AG10803 (cell line): Measurements from ENCODE around the gene PSAP.

Experiments used
- DNase-seq: peaks from one replicate; pipeline ENCODE4 v3.0.0; 2010; ENCODE audit warnings: low read depth
- H3K4me3 ChIP-seq: 2 replicates; pipeline ENCODE4 v1.5.1; 2011; ENCODE audit warnings: mild to moderate bottlenecking, low read length, control low read depth
- TF ChIP-seq, protein P1 (sequence below): conservative IDR thresholded peaks from 2 replicates; pipeline ENCODE4 v1.5.1; 2011; ENCODE audit warnings: mild to moderate bottlenecking, low read length, control low read depth, inconsistent platforms

Gene PSAP

DNA sequence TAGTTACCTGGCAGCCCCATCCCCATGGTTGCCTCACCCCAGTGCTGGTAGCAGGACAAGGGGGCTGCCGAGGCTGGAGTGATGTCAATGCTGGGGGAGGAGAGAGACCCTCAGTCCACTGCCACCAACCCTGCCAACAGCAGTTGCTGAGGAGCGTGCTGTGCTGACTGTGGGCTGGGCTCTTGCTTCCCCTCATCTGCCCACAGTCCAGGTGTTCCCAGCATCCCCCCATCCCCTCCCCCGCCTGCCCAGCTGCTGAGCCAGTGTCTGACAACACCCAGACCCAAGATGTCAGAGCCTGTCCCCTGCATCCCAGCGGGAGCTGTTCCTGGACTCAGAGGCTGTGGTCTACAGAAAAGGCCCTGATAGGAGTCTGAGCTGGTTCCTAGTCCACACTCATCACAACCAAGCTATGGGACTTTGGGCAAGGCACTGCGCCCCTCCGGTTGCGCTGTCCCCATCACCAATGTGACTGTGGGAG lies 14.6 kb upstream of the PSAP start:
- DNase-seq, result no peak
- TF ChIP-seq, protein P1, sequence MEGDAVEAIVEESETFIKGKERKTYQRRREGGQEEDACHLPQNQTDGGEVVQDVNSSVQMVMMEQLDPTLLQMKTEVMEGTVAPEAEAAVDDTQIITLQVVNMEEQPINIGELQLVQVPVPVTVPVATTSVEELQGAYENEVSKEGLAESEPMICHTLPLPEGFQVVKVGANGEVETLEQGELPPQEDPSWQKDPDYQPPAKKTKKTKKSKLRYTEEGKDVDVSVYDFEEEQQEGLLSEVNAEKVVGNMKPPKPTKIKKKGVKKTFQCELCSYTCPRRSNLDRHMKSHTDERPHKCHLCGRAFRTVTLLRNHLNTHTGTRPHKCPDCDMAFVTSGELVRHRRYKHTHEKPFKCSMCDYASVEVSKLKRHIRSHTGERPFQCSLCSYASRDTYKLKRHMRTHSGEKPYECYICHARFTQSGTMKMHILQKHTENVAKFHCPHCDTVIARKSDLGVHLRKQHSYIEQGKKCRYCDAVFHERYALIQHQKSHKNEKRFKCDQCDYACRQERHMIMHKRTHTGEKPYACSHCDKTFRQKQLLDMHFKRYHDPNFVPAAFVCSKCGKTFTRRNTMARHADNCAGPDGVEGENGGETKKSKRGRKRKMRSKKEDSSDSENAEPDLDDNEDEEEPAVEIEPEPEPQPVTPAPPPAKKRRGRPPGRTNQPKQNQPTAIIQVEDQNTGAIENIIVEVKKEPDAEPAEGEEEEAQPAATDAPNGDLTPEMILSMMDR, result no peak

GRCh38 chr10:71864911-71865361 lies 13.9 kb upstream of the PSAP start:
- TF ChIP-seq, protein P1, result no peak
- no peak overlapping the region for H3K4me3 ChIP-seq
- DNase-seq, result peak; percentile 73

More for the DNA sequence above, 14.6 kb upstream of the PSAP start:
- no peak overlapping the region for H3K4me3 ChIP-seq

DNA sequence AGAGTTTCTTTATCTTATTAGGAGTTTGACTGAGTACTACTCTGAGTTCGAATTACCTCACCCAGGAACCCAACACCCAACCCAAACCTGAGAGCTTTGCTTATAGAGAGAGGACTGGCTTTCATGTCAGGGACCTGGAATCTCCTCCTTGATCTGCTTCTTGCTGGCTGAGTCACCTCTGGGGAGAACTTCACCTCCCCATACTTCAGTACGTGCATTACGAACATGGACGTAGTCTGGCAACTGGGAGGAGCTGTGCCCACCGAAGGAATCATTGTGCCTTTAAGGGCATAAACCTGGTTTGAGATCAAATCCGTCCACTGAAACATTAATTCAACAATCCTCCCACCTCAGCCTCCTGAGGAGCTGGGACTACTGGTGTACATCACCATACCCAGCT lies 12.2 kb upstream of the PSAP start:
- no peak overlapping the region for H3K4me3 ChIP-seq
- no peak for DNase-seq
- TF ChIP-seq, protein P1, result no peak

GRCh38 chr10:71860243-71861029 lies 9.4 kb upstream of the PSAP start:
- H3K4me3 ChIP-seq, result no peak overlapping the region
- TF ChIP-seq, protein P1, result no peak
- DNase-seq, result peak; percentile 100

GRCh38 chr10:71857934-71858890 lies 7.2 kb upstream of the PSAP start:
- DNase-seq, result no peak
- H3K4me3 ChIP-seq, result no peak overlapping the region
- TF ChIP-seq, protein P1, result no peak

GRCh38 chr10:71856619-71857018 lies 5.6 kb upstream of the PSAP start:
- H3K4me3 ChIP-seq, result no peak overlapping the region
- TF ChIP-seq, protein P1, result no peak
- DNase-seq, result no peak
